Activated T-helper 2 cell treated with anti-CD3 and anti-CD28 coated beads, Interferon-gamma antibody, Interleukin-2, Interleukin-4, amounts not matched to agents 10 μg/mL and 5 μg/mL and 100 μg/mL, durations not matched to agents 14 hours and 24 hours and 36 hours (primary cell): ENCODE results near the gene NUP205. TPM values are rescaled to one million over a fixed set of nuclear protein-coding genes. Genes with fewer than 3 reads are reported as not detected.
"Not testable (repeated sequence)": the region's sequence is repeated elsewhere in the genome, so short reads cannot be mapped to it uniquely, and the experiment has no call there.

Experiments
- DNase-seq: peaks from one replicate; pipeline ENCODE4 v3.0.0; 2021; ENCODE audit warnings: low spot score
- H3K27ac Mint-ChIP-seq: one replicate; pipeline ENCODE4 v1.8.0; 2021; ENCODE audit warnings: mixed read lengths
- H3K27me3 Mint-ChIP-seq: one replicate; pipeline ENCODE4 v1.8.0; 2021; ENCODE audit warnings: low read depth, mixed read lengths
- H3K36me3 Mint-ChIP-seq: one replicate; pipeline ENCODE4 v1.8.0; 2021; ENCODE audit warnings: low read depth, mixed read lengths
- H3K4me1 Mint-ChIP-seq: one replicate; pipeline ENCODE4 v1.8.0; 2021; ENCODE audit warnings: low read depth, mixed read lengths
- H3K4me3 Mint-ChIP-seq: one replicate; pipeline ENCODE4 v1.8.0; 2021; ENCODE audit warnings: low read depth, mild to moderate bottlenecking, moderate library complexity, mixed read lengths
- H3K9me3 Mint-ChIP-seq: one replicate; pipeline ENCODE4 v1.8.0; 2021; ENCODE audit warnings: mixed read lengths
- intact Hi-C: fragments of 100-400 bp; cut with micrococcal nuclease; formaldehyde crosslinking; loops from one replicate; pipeline ENCODE4 v1.15.1; 2023
- total RNA-seq: library from RNA; stranded (reverse); gene quantifications from 2 replicates; pipeline ENCODE4 v1.2.3, GENCODE V29; 2022

Gene NUP205
- total RNA-seq, 1 donor from 2014 or later = 127 TPM

GRCh38 chr7:135601182-135601581, 43.5 kb downstream of the NUP205 start:
- DNase-seq = no peak
- Mint-ChIP-seq H3K27me3 (no peaks in the 10 kb centered on the region), H3K9me3 (no peaks in the 10 kb centered on the region), H3K36me3 (peaks cover 65% of the 10 kb centered on the region), H3K27ac (no peak overlapping the region), H3K4me1 (peaks cover 2% of the 10 kb centered on the region), H3K4me3 (no peak overlapping the region)
- intact Hi-C loops = no loop called here

GRCh38 chr7:135602304-135602703, 44.6 kb downstream of the NUP205 start:
- intact Hi-C loops = no loop called here
- Mint-ChIP-seq H3K4me1 (peaks cover 2% of the 10 kb centered on the region), H3K27ac (no peak overlapping the region), H3K36me3 (peaks cover 74% of the 10 kb centered on the region), H3K9me3 (no peaks in the 10 kb centered on the region), H3K4me3 (no peak overlapping the region), H3K27me3 (no peaks in the 10 kb centered on the region)
- no peak for DNase-seq

GRCh38 chr7:135616136-135616535, 58.4 kb downstream of the NUP205 start:
- intact Hi-C loops = no loop called here
- H3K9me3 Mint-ChIP-seq = no peaks in the 10 kb centered on the region
- H3K27me3 Mint-ChIP-seq = no peaks in the 10 kb centered on the region
- no peak overlapping the region for H3K4me3 Mint-ChIP-seq
- peaks cover 62% of the 10 kb centered on the region for H3K36me3 Mint-ChIP-seq
- H3K27ac Mint-ChIP-seq = no peak overlapping the region
- no peak for DNase-seq
- H3K4me1 Mint-ChIP-seq = no peaks in the 10 kb centered on the region

- no peak for DNase-seq
- Mint-ChIP-seq H3K4me1 (no peaks in the 10 kb centered on the region), H3K27me3 (no peaks in the 10 kb centered on the region), H3K9me3 (no peaks in the 10 kb centered on the region), H3K27ac (no peak overlapping the region), H3K4me3 (no peak overlapping the region), H3K36me3 (peaks cover 57% of the 10 kb centered on the region)
- intact Hi-C loops = no loop called here
Observed at GRCh38 chr7:135617781-135618180, 60.1 kb downstream of the NUP205 start.

- intact Hi-C loops = no loop called here
Observed at GRCh38 chr7:135618510-135618909, 60.8 kb downstream of the NUP205 start.

GRCh38 chr7:135620447-135620846, 62.7 kb downstream of the NUP205 start:
- H3K27me3 Mint-ChIP-seq = no peaks in the 10 kb centered on the region
- no peaks in the 10 kb centered on the region for H3K4me1 Mint-ChIP-seq
- no peak overlapping the region for H3K27ac Mint-ChIP-seq
- H3K4me3 Mint-ChIP-seq = no peak overlapping the region
- no peak for DNase-seq
- H3K36me3 Mint-ChIP-seq = peaks cover 62% of the 10 kb centered on the region
- intact Hi-C loops = no loop called here
- H3K9me3 Mint-ChIP-seq = no peaks in the 10 kb centered on the region

More at GRCh38 chr7:135618510-135618909, 60.8 kb downstream of the NUP205 start:
- Mint-ChIP-seq H3K27ac (no peak overlapping the region), H3K9me3 (no peaks in the 10 kb centered on the region), H3K4me1 (no peaks in the 10 kb centered on the region), H3K4me3 (no peak overlapping the region), H3K36me3 (peaks cover 53% of the 10 kb centered on the region), H3K27me3 (no peaks in the 10 kb centered on the region)
- no peak for DNase-seq

GRCh38 chr7:135620980-135621850, 63.5 kb downstream of the NUP205 start:
- no peaks in the 10 kb centered on the region for H3K27me3 Mint-ChIP-seq
- H3K4me1 Mint-ChIP-seq = peaks cover under 1% of the 10 kb centered on the region
- intact Hi-C loops = no loop called here
- no peak for DNase-seq
- H3K4me3 Mint-ChIP-seq = no peak overlapping the region
- H3K9me3 Mint-ChIP-seq = no peaks in the 10 kb centered on the region
- H3K36me3 Mint-ChIP-seq = peaks cover 63% of the 10 kb centered on the region
- H3K27ac Mint-ChIP-seq = no peak overlapping the region

GRCh38 chr7:135634191-135634878, 76.6 kb downstream of the NUP205 start:
- no peaks in the 10 kb centered on the region for H3K9me3 Mint-ChIP-seq
- H3K36me3 Mint-ChIP-seq = peaks cover 74% of the 10 kb centered on the region
- DNase-seq = no peak
- intact Hi-C loops = no loop called here
- no peaks in the 10 kb centered on the region for H3K27me3 Mint-ChIP-seq
- no peaks in the 10 kb centered on the region for H3K4me1 Mint-ChIP-seq
- no peak overlapping the region for H3K4me3 Mint-ChIP-seq
- H3K27ac Mint-ChIP-seq = no peak overlapping the region

- H3K27ac Mint-ChIP-seq, DNase-seq, H3K27me3 Mint-ChIP-seq, H3K4me3 Mint-ChIP-seq, H3K4me1 Mint-ChIP-seq, H3K9me3 Mint-ChIP-seq, intact Hi-C loops: not testable (repeated sequence)
- peaks cover 70% of the 10 kb centered on the region for H3K36me3 Mint-ChIP-seq
Observed at GRCh38 chr7:135639690-135640089, 82.0 kb downstream of the NUP205 start.

- Mint-ChIP-seq H3K27ac (peak overlapping the region; percentile 8), H3K36me3 (peaks cover 67% of the 10 kb centered on the region)
- intact Hi-C loops = no loop called here
Observed at GRCh38 chr7:135644154-135644553, 86.4 kb downstream of the NUP205 start.

GRCh38 chr7:135644729-135645128, 87.0 kb downstream of the NUP205 start:
- Mint-ChIP-seq H3K9me3 (no peaks in the 10 kb centered on the region), H3K36me3 (peaks cover 65% of the 10 kb centered on the region), H3K27ac (no peak overlapping the region), H3K27me3 (no peaks in the 10 kb centered on the region), H3K4me1 (peaks cover 3% of the 10 kb centered on the region), H3K4me3 (no peak overlapping the region)
- intact Hi-C loops = loop anchor here (1.0 kb wide), 2 partner anchors 132 to 363 kb away; no protein-coding TSS in a partner anchor
- DNase-seq = no peak

More at GRCh38 chr7:135644154-135644553, 86.4 kb downstream of the NUP205 start:
- DNase-seq = no peak
- Mint-ChIP-seq H3K4me1 (peaks cover 3% of the 10 kb centered on the region), H3K4me3 (no peak overlapping the region), H3K27me3 (no peaks in the 10 kb centered on the region), H3K9me3 (no peaks in the 10 kb centered on the region)

- DNase-seq = no peak
- intact Hi-C loops = loop anchor here (1.0 kb wide), 2 partner anchors 133 to 364 kb away; no protein-coding TSS in a partner anchor
- no peaks in the 10 kb centered on the region for H3K9me3 Mint-ChIP-seq
- H3K36me3 Mint-ChIP-seq = peaks cover 60% of the 10 kb centered on the region
- H3K27me3 Mint-ChIP-seq = no peaks in the 10 kb centered on the region
- H3K27ac Mint-ChIP-seq = no peak overlapping the region
- H3K4me3 Mint-ChIP-seq = no peak overlapping the region
- H3K4me1 Mint-ChIP-seq = peaks cover 3% of the 10 kb centered on the region
Observed at GRCh38 chr7:135645296-135645904, 87.7 kb downstream of the NUP205 start.

- Mint-ChIP-seq H3K27ac (no peak overlapping the region), H3K4me3 (no peak overlapping the region), H3K36me3 (peaks cover 44% of the 10 kb centered on the region), H3K27me3 (no peaks in the 10 kb centered on the region), H3K9me3 (no peaks in the 10 kb centered on the region), H3K4me1 (peaks cover 3% of the 10 kb centered on the region)
- intact Hi-C loops = no loop called here
- no peak for DNase-seq
Observed at GRCh38 chr7:135647755-135648154, 90.0 kb downstream of the NUP205 start.
